Type B pancreatic cell (in vitro differentiated cells): ENCODE data around the gene SMIM38. TPM values are rescaled to one million over a fixed set of nuclear protein-coding genes. Genes with fewer than 3 reads are reported as not detected.

Experiments used
- DNase-seq: peaks from one replicate; pipeline ENCODE4 v3.0.0; 2021; ENCODE audit warnings: mixed read lengths; ENCODE audit not compliant: unreplicated experiment; ENCODE audit errors: extremely low spot score
- H3K27ac Mint-ChIP-seq: 2 replicates; pipeline ENCODE4 v1.8.0; 2021; ENCODE audit warnings: mild to moderate bottlenecking, mixed read lengths
- H3K27me3 Mint-ChIP-seq: 2 replicates; pipeline ENCODE4 v1.8.0; 2021; ENCODE audit warnings: mixed read lengths
- H3K36me3 Mint-ChIP-seq: 2 replicates; pipeline ENCODE4 v1.8.0; 2021; ENCODE audit warnings: mixed read lengths
- H3K4me1 Mint-ChIP-seq: one replicate; pipeline ENCODE4 v1.8.0; 2021; ENCODE audit warnings: mixed read lengths; ENCODE audit not compliant: unreplicated experiment
- H3K4me3 Mint-ChIP-seq: 2 replicates; pipeline ENCODE4 v1.8.0; 2021; ENCODE audit warnings: mild to moderate bottlenecking, mixed read lengths
- H3K9me3 Mint-ChIP-seq: 2 replicates; pipeline ENCODE4 v1.8.0; 2021; ENCODE audit warnings: mixed read lengths
- total RNA-seq: library from RNA; stranded (reverse); gene quantifications from 2 replicates; pipeline ENCODE4 v1.2.1, GENCODE V29; 2021; ENCODE audit warnings: low replicate concordance
- TF ChIP-seq, protein P1 (sequence below): fragments of 200-600 bp; sonication (generic); conservative IDR thresholded peaks from 2 replicates; pipeline ENCODE4 v1.5.0; 2021; ENCODE audit warnings: antibody characterized with exemption, mild to moderate bottlenecking

SMIM38 gene
- total RNA-seq, 1 donor from 2014 or later = 5.3 TPM

DNA sequence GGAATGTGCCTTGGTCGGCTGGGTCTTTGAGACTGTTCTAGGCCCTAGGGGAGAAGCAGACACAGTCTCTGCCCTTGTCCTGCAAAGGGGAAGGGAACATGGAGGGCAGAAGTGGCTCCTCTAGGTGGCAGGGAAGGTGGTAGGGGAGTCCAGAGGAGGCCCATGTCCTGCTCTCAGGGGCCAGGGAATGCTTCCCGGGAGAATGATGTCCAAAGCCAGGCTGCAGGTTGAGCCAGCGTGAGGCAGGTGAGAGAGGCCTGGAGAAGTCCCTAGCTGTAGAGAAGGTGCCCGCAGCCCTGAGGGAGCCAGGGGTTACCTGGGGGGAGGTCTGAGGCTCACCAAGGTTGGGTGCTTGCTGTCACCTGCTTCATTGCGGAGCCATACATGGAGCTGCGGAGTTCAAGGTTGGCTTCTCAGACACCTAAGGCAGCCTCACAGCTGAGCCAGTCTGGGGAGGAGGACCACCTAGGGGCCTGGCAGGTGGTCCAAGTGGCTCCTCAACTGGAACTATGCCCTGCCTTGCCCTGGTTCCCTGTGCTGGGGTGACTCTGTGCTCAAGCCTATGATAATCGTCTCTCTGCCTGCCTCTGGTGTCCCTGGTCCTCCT lies 46.1 kb downstream of the SMIM38 start:
- peak; percentile 57 for DNase-seq
- Mint-ChIP-seq H3K36me3 (peaks cover 4% of the 10 kb centered on the region), H3K9me3 (no peaks in the 10 kb centered on the region), H3K4me3 (no peak overlapping the region), H3K27me3 (peaks cover 4% of the 10 kb centered on the region), H3K27ac (no peak overlapping the region), H3K4me1 (peaks cover 38% of the 10 kb centered on the region)
- TF ChIP-seq, protein P1, sequence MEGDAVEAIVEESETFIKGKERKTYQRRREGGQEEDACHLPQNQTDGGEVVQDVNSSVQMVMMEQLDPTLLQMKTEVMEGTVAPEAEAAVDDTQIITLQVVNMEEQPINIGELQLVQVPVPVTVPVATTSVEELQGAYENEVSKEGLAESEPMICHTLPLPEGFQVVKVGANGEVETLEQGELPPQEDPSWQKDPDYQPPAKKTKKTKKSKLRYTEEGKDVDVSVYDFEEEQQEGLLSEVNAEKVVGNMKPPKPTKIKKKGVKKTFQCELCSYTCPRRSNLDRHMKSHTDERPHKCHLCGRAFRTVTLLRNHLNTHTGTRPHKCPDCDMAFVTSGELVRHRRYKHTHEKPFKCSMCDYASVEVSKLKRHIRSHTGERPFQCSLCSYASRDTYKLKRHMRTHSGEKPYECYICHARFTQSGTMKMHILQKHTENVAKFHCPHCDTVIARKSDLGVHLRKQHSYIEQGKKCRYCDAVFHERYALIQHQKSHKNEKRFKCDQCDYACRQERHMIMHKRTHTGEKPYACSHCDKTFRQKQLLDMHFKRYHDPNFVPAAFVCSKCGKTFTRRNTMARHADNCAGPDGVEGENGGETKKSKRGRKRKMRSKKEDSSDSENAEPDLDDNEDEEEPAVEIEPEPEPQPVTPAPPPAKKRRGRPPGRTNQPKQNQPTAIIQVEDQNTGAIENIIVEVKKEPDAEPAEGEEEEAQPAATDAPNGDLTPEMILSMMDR = no peak

- H3K27ac Mint-ChIP-seq = no peak overlapping the region
- H3K9me3 Mint-ChIP-seq = no peaks in the 10 kb centered on the region
- TF ChIP-seq, protein P1 = no peak
- H3K4me3 Mint-ChIP-seq = no peak overlapping the region
- peaks cover 4% of the 10 kb centered on the region for H3K27me3 Mint-ChIP-seq
- H3K36me3 Mint-ChIP-seq = peaks cover 4% of the 10 kb centered on the region
- H3K4me1 Mint-ChIP-seq = peaks cover 32% of the 10 kb centered on the region
- peak; percentile 70 for DNase-seq
Measured at GRCh38 chr11:69202511-69203221, 46.9 kb downstream of the SMIM38 start.

GRCh38 chr11:69203381-69203780 lies 47.6 kb downstream of the SMIM38 start:
- Mint-ChIP-seq H3K4me3 (no peak overlapping the region), H3K27ac (no peak overlapping the region), H3K36me3 (peaks cover 7% of the 10 kb centered on the region), H3K4me1 (peaks cover 32% of the 10 kb centered on the region), H3K9me3 (peaks cover 4% of the 10 kb centered on the region), H3K27me3 (peaks cover 4% of the 10 kb centered on the region)
- TF ChIP-seq, protein P1 = no peak
- DNase-seq = no peak

DNA sequence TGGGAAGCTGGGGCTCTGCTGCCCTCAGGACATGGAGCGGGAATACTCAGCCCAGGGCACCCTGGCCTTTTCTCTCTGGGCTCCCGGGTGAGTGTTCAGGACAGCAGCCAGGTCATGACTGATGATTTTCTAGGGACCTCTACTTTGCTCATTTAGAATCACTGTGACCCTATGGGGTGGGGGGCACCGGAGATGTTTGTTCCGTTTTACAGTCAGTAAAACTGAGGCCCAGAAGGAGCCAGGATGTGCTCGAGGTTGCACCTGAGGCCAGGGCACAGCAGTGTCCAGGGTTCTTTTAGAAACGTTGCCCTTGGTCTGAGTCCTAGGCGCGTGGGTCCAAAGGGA lies 48.1 kb downstream of the SMIM38 start:
- Mint-ChIP-seq H3K27me3 (peaks cover 4% of the 10 kb centered on the region), H3K36me3 (peaks cover 7% of the 10 kb centered on the region), H3K4me3 (no peak overlapping the region), H3K9me3 (peaks cover 5% of the 10 kb centered on the region), H3K27ac (no peak overlapping the region), H3K4me1 (peaks cover 32% of the 10 kb centered on the region)
- no peak for DNase-seq
- TF ChIP-seq, protein P1 = no peak

DNA sequence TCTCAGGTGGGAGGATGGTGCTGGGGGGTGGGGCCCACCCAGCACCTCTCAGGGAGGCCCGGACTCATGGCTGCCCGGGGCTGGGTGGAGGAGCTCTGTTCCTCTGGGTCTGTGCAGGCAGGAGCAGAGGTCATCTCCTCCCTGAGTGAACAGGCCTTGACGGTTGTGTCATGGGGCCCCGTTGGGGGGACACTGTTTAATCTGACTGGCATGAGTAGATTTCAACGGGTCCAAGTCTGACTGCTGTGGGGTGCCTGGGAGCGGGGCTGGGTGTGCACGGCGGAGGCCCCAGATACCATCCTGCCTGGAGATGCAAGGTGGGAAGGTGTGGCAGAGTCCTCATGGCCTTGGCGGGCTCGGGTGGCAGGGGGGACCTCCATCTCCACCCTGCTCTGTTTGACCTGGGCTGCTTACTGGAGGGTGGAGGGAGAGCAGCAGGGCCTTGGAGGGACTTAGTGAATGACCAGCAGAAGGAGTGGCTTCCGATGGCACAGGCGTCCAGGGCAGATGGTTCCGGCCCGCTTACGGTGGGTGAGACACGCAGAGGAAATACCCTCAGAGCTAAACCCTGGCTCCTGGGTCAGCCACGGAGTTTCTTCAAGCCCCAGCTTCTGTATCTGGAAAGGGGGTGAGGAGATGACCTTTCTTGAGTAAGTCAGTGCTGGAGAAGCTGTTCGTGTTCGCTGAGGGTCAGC lies 48.7 kb downstream of the SMIM38 start:
- DNase-seq = no peak
- Mint-ChIP-seq H3K27me3 (peaks cover 4% of the 10 kb centered on the region), H3K4me3 (no peak overlapping the region)

More for the DNA sequence above, 48.7 kb downstream of the SMIM38 start:
- TF ChIP-seq, protein P1 = no peak
- Mint-ChIP-seq H3K27ac (no peak overlapping the region), H3K4me1 (peaks cover 30% of the 10 kb centered on the region), H3K9me3 (peaks cover 5% of the 10 kb centered on the region), H3K36me3 (peaks cover 7% of the 10 kb centered on the region)
